Fibroblast of villous mesenchyme (primary cell): ENCODE data around the gene ARGLU1. TPM values are rescaled to one million over a fixed set of nuclear protein-coding genes. Genes with fewer than 3 reads are reported as not detected.

Source experiments
- DNase-seq: peaks from one replicate; pipeline ENCODE4 v3.0.0-alpha.2; 2010; ENCODE audit warnings: low read depth
- H3K4me3 ChIP-seq: 2 replicates; pipeline ENCODE4 v1.5.1; 2011; ENCODE audit warnings: low read depth, mild to moderate bottlenecking, low read length
- CTCF ChIP-seq: IDR thresholded peaks from 2 replicates; pipeline ENCODE4 v1.5.1; 2012; ENCODE audit warnings: low read depth, mild to moderate bottlenecking, low read length; ENCODE audit not compliant: insufficient read depth
- total RNA-seq: library from RNA; depleted of rRNA; stranded (reverse); fragments of >200 nt; gene quantifications from 2 replicates; pipeline ENCODE4 v1.2.3, GENCODE V29; 2012

ARGLU1 gene
- total RNA-seq, 1 donor, result 51.0 TPM

DNA sequence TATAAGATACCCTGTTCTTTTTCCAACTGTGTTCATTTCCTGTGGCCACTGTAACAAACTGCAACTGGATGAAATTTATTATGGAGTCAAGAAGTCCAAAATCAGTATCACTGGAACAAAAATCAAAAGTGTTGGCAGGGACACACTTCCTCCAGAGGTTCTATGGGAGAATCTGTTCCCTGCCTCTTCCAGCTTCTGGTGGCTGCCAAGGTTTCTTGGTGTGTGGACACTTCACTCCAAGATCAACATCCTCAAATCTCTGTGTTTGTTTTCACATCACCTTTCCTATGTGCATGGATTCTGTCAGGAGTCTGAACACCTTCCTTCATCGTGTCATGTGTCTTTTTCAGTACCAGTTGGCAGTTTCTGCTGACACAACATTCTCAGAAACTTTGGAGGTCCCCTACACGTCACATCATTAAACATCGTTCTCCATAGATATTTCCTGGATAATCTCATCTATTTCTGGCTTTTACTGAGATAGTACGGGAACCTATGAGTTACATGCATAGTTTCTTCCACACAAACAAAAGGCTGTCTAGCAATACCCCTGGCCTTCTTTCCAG lies 17.3 kb downstream of the ARGLU1 start:
- H3K4me3 ChIP-seq, result no peak overlapping the region
- DNase-seq, result no peak
- no peak for TF ChIP-seq CTCF

DNA sequence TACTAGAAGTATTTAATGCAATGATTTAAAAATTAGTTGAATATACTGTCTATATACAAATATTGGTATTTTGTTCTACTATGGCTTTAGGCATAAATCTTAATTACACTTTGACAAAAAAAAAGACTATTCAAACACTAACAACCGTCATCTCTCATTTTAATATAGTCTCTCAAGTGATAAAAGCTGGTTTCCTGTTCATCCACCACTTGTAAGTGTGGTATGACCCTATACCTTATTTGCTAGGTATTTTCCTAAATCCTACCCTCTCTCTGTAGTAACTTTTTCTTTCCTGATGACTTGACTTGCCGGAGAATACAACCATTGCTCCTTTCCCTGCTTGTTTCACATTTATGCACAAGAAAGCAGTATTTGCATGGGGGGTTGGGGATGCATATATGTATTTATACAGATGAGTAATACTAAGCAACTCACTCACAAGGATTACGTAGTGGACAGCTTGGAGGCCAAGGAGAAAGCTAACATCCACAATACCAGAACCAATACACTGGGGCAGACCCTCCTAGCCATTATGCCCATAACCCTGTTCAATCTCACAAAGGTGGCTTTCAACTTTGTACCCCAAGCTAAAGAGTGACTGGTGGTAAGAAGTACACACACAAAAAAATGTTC lies 19.8 kb downstream of the ARGLU1 start:
- TF ChIP-seq CTCF, result no peak
- no peak for DNase-seq
- H3K4me3 ChIP-seq, result no peak overlapping the region

DNA sequence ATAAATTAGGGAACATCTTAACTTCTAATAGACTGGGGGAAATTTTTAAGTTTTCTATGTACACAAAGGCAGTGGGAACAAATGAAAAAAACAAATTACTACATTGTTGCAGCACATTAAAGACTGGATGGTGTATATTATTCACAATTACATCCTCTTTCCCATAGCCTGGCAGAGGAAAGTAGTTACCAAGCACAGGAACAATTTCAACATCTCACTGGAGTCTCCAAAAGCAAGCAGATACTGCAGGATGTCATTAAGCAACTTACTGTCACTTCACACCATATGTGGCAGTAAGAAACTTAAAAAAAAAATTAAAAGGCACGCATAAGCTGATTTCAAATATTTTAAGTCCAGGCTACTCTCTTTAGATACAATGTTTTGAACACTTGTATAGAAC lies 26.1 kb downstream of the ARGLU1 start:
- no peak overlapping the region for H3K4me3 ChIP-seq
- no peak for TF ChIP-seq CTCF
- DNase-seq, result no peak

DNA sequence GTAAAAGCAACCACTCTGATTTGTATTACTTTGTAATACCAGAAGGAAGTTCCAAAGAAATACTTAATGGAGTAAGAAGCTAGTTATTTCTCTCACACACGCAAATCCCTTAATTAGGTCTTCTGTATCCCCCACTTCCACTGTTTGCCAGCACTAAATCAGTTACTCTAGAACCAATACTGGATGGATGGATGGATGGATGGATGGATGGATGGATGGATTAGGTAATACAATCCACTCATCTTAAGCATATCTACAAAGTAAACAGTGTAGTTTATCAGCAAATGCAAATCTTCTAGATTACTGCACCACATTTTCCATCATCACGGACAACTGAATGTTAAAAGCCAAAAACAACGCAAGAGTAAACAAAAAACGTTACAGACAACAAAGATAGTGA lies 27.3 kb downstream of the ARGLU1 start:
- H3K4me3 ChIP-seq, result no peak overlapping the region
- no peak for DNase-seq
- no peak for TF ChIP-seq CTCF

DNA sequence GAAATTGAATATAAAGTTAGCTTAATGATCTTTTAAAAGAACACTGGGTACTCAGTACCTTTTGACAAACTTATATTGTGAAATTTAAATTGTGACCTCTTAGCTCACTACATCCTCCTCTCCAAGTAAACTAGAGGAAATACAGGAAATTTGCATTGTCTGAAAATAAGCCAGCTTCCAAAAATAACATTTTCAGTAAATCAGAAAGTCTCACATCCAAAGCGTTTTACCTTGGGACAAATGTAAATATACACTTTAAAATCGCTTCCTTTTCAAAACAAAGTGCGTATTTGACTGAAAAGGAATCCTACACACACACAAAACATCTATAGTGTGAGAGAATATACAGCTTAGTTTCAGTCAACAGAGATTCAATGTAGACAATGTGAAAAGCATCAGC lies 30.4 kb downstream of the ARGLU1 start:
- no peak for DNase-seq
- TF ChIP-seq CTCF, result no peak
- H3K4me3 ChIP-seq, result no peak overlapping the region

- H3K4me3 ChIP-seq, result peak overlapping the region; percentile 77
- DNase-seq, result peak; percentile 86
- peak; percentile 98 for TF ChIP-seq CTCF
These were observed 31.5 kb downstream of the ARGLU1 start for GRCh38 chr13:106536244-106537034.
